ENCODE results near the gene NEMP2.

NEMP2 gene

GRCh38 chr2:190455358-190456095 is 79.0 kb downstream of the NEMP2 start:
- TF ChIP-seq CTCF (conservative IDR thresholded peaks at IDR 0.05), result no peak

DNA sequence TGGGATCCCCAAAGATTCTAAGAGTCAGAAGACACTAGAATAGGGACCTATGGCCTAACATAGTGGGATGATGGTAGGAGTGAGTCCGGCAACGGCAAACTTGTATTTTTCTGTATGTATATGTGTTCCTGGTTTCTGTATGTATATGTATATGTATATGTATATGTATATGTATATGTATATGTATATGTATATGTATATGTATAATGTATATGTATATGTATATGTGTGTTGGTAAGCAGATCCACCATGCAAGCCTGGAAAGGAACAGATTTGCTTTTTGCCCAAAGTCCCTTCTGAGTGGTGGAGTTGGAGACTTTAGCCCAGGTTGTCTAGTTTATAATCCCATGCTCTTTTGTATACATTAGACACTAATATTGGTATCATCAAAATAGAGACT is 79.7 kb downstream of the NEMP2 start:
- TF ChIP-seq CTCF (conservative IDR thresholded peaks at IDR 0.05), result no peak
- H3K27ac ChIP-seq, result no peak overlapping the region

More at GRCh38 chr2:190455358-190456095, 79.0 kb downstream of the NEMP2 start:
- H3K27ac ChIP-seq, result no peak overlapping the region
